ENCODE data around the gene TMEM19. TPM values are rescaled to one million over a fixed set of nuclear protein-coding genes. Genes with fewer than 3 reads are reported as not detected.

Gene TMEM19
- total and polyA plus RNA-seq, 2 experiments from 2014 or later, result 18.2 to 25.8 TPM

DNA sequence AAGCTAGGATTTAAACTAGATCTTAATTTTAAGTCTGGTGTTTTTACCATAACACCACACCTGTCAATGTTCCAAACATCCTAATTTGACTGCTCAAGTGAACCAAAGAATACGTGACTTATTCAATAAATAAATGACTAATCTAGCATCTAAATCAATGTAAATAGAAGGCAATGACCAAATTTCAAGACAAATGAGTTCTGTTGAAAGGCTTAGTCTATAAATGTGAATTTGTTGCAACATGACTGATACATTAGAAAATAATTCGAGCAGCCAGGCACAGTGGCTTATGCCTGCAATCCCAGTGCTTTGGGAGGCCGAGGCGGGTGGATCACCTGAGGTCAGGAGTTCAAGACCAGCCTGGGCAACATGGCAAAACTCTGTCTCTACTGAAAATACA is 37.3 kb upstream of the TMEM19 start:
- Histone ChIP-seq H3K36me3 (ENCODE audit: low read depth) (peaks cover 68% of the 10 kb centered on the region), H2AFZ (no peak overlapping the region), H3K9me3 (ENCODE audit: low read depth) (no peaks in the 10 kb centered on the region), H3K9ac (no peak overlapping the region), H3K4me1 (ENCODE audit: insufficient read depth) (peaks cover 10% of the 10 kb centered on the region), H3K9me2 (ENCODE audit: insufficient read depth) (no peaks in the 10 kb centered on the region), H3F3A (ENCODE audit: insufficient read depth) (peaks cover 42% of the 10 kb centered on the region), H3K4me3 (no peak overlapping the region), H3K27ac (no peak overlapping the region), H4K20me1 (ENCODE audit: insufficient read depth) (peaks cover 18% of the 10 kb centered on the region), H3K79me2 (ENCODE audit: insufficient read depth) (peaks cover 100% of the 10 kb centered on the region), H3K27me3 (replicated peaks; ENCODE audit: insufficient read depth) (no peaks in the 10 kb centered on the region), H3K4me2 (ENCODE audit: unreplicated experiment) (no peak overlapping the region)
- TF ChIP-seq EZH2 (IDR thresholded peaks at IDR 0.05; ENCODE audit: insufficient read depth, poor library complexity, severe bottlenecking), result no peak
- no peak for TF ChIP-seq EZH2phosphoT487 (IDR thresholded peaks at IDR 0.05; ENCODE audit: insufficient read depth, low read depth)
- 97% methylated on average over 4 of the region's 4 CpGs for WGBS, 2 experiments (ENCODE audit: low coverage in 1 of 2, low lambda C conversion rate in 2 of 2, missing lambda C conversion rate in 2 of 2)
- in situ Hi-C loops (cut with MboI), result no loop called here
- no peak for DNase-seq

DNA sequence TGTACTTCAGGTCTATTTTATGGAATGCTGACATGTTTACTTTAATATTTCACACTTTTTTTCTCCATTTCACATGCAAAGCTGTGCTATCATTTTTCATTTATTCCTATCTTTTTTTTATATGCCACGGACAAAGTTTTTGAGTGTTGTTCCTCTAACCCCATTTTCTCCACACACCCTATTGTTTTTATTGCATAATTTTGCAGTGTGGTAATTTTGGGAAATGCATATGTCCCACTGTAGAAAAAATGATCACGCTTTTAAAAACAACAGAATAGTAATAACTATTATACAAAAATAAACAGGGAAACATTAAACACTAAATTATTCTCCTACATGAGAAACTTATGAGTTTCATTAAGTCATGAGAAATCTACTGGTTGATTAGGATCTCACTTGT is 36.5 kb upstream of the TMEM19 start:
- peaks cover 68% of the 10 kb centered on the region for H3K36me3 ChIP-seq (ENCODE audit: low read depth)

GRCh38 chr12:71652656-71653055 is 33.2 kb upstream of the TMEM19 start:
- in situ Hi-C loops (cut with MboI), result no loop called here
- Histone ChIP-seq H4K20me1 (ENCODE audit: insufficient read depth) (peaks cover 32% of the 10 kb centered on the region), H3K79me2 (ENCODE audit: insufficient read depth) (peaks cover 100% of the 10 kb centered on the region), H3K36me3 (ENCODE audit: low read depth) (peaks cover 66% of the 10 kb centered on the region), H3K9ac (no peak overlapping the region), H3K9me3 (ENCODE audit: low read depth) (no peaks in the 10 kb centered on the region), H3K4me2 (ENCODE audit: unreplicated experiment) (no peak overlapping the region), H3K4me1 (ENCODE audit: insufficient read depth) (peaks cover 28% of the 10 kb centered on the region), H3K4me3 (no peak overlapping the region), H3K27me3 (replicated peaks; ENCODE audit: insufficient read depth) (no peaks in the 10 kb centered on the region), H2AFZ (no peak overlapping the region), H3K27ac (no peak overlapping the region), H3F3A (ENCODE audit: insufficient read depth) (peaks cover 41% of the 10 kb centered on the region; the same call in 1 of the 2 replicates), H3K9me2 (ENCODE audit: insufficient read depth) (no peaks in the 10 kb centered on the region)
- WGBS, 2 experiments (ENCODE audit: low coverage in 1 of 2, low lambda C conversion rate in 2 of 2, missing lambda C conversion rate in 2 of 2), result 91 to 95% methylated on average over 1 of the region's 1 CpG
- TF ChIP-seq EZH2 (IDR thresholded peaks at IDR 0.05; ENCODE audit: insufficient read depth, poor library complexity, severe bottlenecking), result no peak
- no peak for TF ChIP-seq EZH2phosphoT487 (IDR thresholded peaks at IDR 0.05; ENCODE audit: insufficient read depth, low read depth)
- no peak for DNase-seq

More for the DNA sequence above, 36.5 kb upstream of the TMEM19 start:
- H3K9me3 ChIP-seq (ENCODE audit: low read depth), result no peaks in the 10 kb centered on the region
- 98 to 99% methylated on average over 2 of the region's 2 CpGs for WGBS, 2 experiments (ENCODE audit: low coverage in 1 of 2, low lambda C conversion rate in 2 of 2, missing lambda C conversion rate in 2 of 2)
- H4K20me1 ChIP-seq (ENCODE audit: insufficient read depth), result peaks cover 18% of the 10 kb centered on the region
- no peak overlapping the region for H3K4me2 ChIP-seq (ENCODE audit: unreplicated experiment)
- H3K4me1 ChIP-seq (ENCODE audit: insufficient read depth), result peaks cover 10% of the 10 kb centered on the region
- in situ Hi-C loops (cut with MboI), result no loop called here
- H2AFZ ChIP-seq, result no peak overlapping the region
- H3K9me2 ChIP-seq (ENCODE audit: insufficient read depth), result no peaks in the 10 kb centered on the region
- DNase-seq, result no peak
- peaks cover 100% of the 10 kb centered on the region for H3K79me2 ChIP-seq (ENCODE audit: insufficient read depth)
- no peak for TF ChIP-seq EZH2 (IDR thresholded peaks at IDR 0.05; ENCODE audit: insufficient read depth, poor library complexity, severe bottlenecking)
- no peak for TF ChIP-seq EZH2phosphoT487 (IDR thresholded peaks at IDR 0.05; ENCODE audit: insufficient read depth, low read depth)
- H3K9ac ChIP-seq, result no peak overlapping the region
- no peak overlapping the region for H3K4me3 ChIP-seq
- no peaks in the 10 kb centered on the region for H3K27me3 ChIP-seq (replicated peaks; ENCODE audit: insufficient read depth)
- H3K27ac ChIP-seq, result no peak overlapping the region
- peaks cover 39% of the 10 kb centered on the region for H3F3A ChIP-seq (ENCODE audit: insufficient read depth)

DNA sequence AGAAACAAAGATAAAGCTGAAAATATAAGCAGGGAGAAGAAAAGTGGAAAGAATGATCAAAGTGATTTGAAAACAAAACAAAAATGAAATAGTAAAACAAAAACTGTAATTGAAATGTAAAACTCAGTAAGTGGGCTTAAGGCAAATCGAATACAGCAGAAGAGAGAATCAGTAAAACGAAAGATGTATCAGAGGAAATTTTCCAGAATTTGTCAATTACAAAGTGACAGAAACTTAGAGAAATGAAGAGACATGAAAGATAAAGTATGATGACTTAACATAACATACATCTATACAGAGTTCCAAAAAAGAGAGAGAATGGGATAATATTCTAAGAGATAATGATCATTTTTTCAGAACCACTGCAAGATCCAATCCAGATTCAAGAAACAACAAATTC is 32.7 kb upstream of the TMEM19 start:
- Histone ChIP-seq H3K4me1 (ENCODE audit: insufficient read depth) (peaks cover 28% of the 10 kb centered on the region), H3K4me3 (no peak overlapping the region), H3K79me2 (ENCODE audit: insufficient read depth) (peaks cover 100% of the 10 kb centered on the region), H3K27me3 (replicated peaks; ENCODE audit: insufficient read depth) (no peaks in the 10 kb centered on the region), H3K9ac (no peak overlapping the region), H3K9me2 (ENCODE audit: insufficient read depth) (no peaks in the 10 kb centered on the region), H3F3A (ENCODE audit: insufficient read depth) (peaks cover 40% of the 10 kb centered on the region; the same call in 1 of the 2 replicates), H3K9me3 (ENCODE audit: low read depth) (no peaks in the 10 kb centered on the region), H2AFZ (no peak overlapping the region), H3K4me2 (ENCODE audit: unreplicated experiment) (no peak overlapping the region), H4K20me1 (ENCODE audit: insufficient read depth) (peaks cover 31% of the 10 kb centered on the region), H3K36me3 (ENCODE audit: low read depth) (peaks cover 66% of the 10 kb centered on the region), H3K27ac (no peak overlapping the region)
- no peak for TF ChIP-seq EZH2 (IDR thresholded peaks at IDR 0.05; ENCODE audit: insufficient read depth, poor library complexity, severe bottlenecking)
- TF ChIP-seq EZH2phosphoT487 (IDR thresholded peaks at IDR 0.05; ENCODE audit: insufficient read depth, low read depth), result no peak
- in situ Hi-C loops (cut with MboI), result no loop called here
- WGBS, 2 experiments (ENCODE audit: low coverage in 1 of 2, low lambda C conversion rate in 2 of 2, missing lambda C conversion rate in 2 of 2), result 96 to 99% methylated on average over 2 of the region's 2 CpGs
- no peak for DNase-seq

GRCh38 chr12:71654200-71654599 is 31.7 kb upstream of the TMEM19 start:
- H3K9me2 ChIP-seq (ENCODE audit: insufficient read depth), result no peaks in the 10 kb centered on the region
- H3K4me1 ChIP-seq (ENCODE audit: insufficient read depth), result peaks cover 28% of the 10 kb centered on the region
- no peak overlapping the region for H2AFZ ChIP-seq
- DNase-seq, result no peak
- H3K36me3 ChIP-seq (ENCODE audit: low read depth), result peaks cover 68% of the 10 kb centered on the region
- H3F3A ChIP-seq (ENCODE audit: insufficient read depth), result peaks cover 36% of the 10 kb centered on the region; the same call in 1 of the 2 replicates
- H3K9ac ChIP-seq, result no peak overlapping the region
- H3K4me2 ChIP-seq (ENCODE audit: unreplicated experiment), result no peak overlapping the region
- in situ Hi-C loops (cut with MboI), result no loop called here
- no peak overlapping the region for H3K27ac ChIP-seq
- H4K20me1 ChIP-seq (ENCODE audit: insufficient read depth), result peaks cover 26% of the 10 kb centered on the region
- H3K79me2 ChIP-seq (ENCODE audit: insufficient read depth), result peaks cover 100% of the 10 kb centered on the region
- 65 to 67% methylated on average over 3 of the region's 3 CpGs for WGBS, 2 experiments (ENCODE audit: low coverage in 1 of 2, low lambda C conversion rate in 2 of 2, missing lambda C conversion rate in 2 of 2)
- no peak for TF ChIP-seq EZH2 (IDR thresholded peaks at IDR 0.05; ENCODE audit: insufficient read depth, poor library complexity, severe bottlenecking)
- TF ChIP-seq EZH2phosphoT487 (IDR thresholded peaks at IDR 0.05; ENCODE audit: insufficient read depth, low read depth), result no peak
- H3K4me3 ChIP-seq, result no peak overlapping the region
- H3K27me3 ChIP-seq (replicated peaks; ENCODE audit: insufficient read depth), result no peaks in the 10 kb centered on the region
- H3K9me3 ChIP-seq (ENCODE audit: low read depth), result no peaks in the 10 kb centered on the region
